Measurements from ENCODE around the gene SPCS3.
"Not testable (repeated sequence)": the region's sequence is repeated elsewhere in the genome, so short reads cannot be mapped to it uniquely, and the experiment has no call there.

The SPCS3 gene

GRCh38 chr4:176306837-176307665, 12.7 kb upstream of the SPCS3 start:
- no peak for DNase-seq

GRCh38 chr4:176307666-176307930, 12.2 kb upstream of the SPCS3 start:
- DNase-seq: no peak

- DNase-seq: no peak
These were observed 11.3 kb upstream of the SPCS3 start for GRCh38 chr4:176308441-176308840.

GRCh38 chr4:176309046-176309445, 10.7 kb upstream of the SPCS3 start:
- DNase-seq: no peak

GRCh38 chr4:176309772-176310171, 10.0 kb upstream of the SPCS3 start:
- DNase-seq: no peak

GRCh38 chr4:176313596-176314336, 6.0 kb upstream of the SPCS3 start:
- DNase-seq: no peak

GRCh38 chr4:176319151-176319703, 539 bp upstream of the SPCS3 start:
- no peak for DNase-seq

GRCh38 chr4:176320340-176320975, 692 bp downstream of the SPCS3 start:
- DNase-seq: peak; percentile 86

- no peak for DNase-seq
These were observed 1.2 kb downstream of the SPCS3 start for GRCh38 chr4:176320976-176321361.

GRCh38 chr4:176321589-176321988, 1.8 kb downstream of the SPCS3 start:
- no peak for DNase-seq

- DNase-seq: no peak
These were observed 3.9 kb downstream of the SPCS3 start for GRCh38 chr4:176323511-176324160.

- not testable (repeated sequence) for DNase-seq
These were observed 5.1 kb downstream of the SPCS3 start for GRCh38 chr4:176324876-176325275.

- no peak for DNase-seq
These were observed 13.3 kb downstream of the SPCS3 start for GRCh38 chr4:176333076-176333475.

GRCh38 chr4:176334066-176334465, 14.3 kb downstream of the SPCS3 start:
- DNase-seq: no peak

- DNase-seq: no peak
These were observed 15.7 kb downstream of the SPCS3 start for GRCh38 chr4:176335421-176335820.

GRCh38 chr4:176339936-176340761, 20.4 kb downstream of the SPCS3 start:
- DNase-seq: no peak

- DNase-seq: no peak
These were observed 21.3 kb downstream of the SPCS3 start for GRCh38 chr4:176340871-176341685.

- no peak for DNase-seq
These were observed 22.6 kb downstream of the SPCS3 start for GRCh38 chr4:176342384-176342783.

- no peak for DNase-seq
These were observed 23.5 kb downstream of the SPCS3 start for GRCh38 chr4:176343286-176343685.

- DNase-seq: not testable (repeated sequence)
These were observed 25.6 kb downstream of the SPCS3 start for GRCh38 chr4:176345346-176345745.

- not testable (repeated sequence) for DNase-seq
These were observed 27.1 kb downstream of the SPCS3 start for GRCh38 chr4:176346836-176347235.
